GM13977 (cell line): ENCODE data around the gene TLCD3A.

Source experiments
- DNase-seq: peaks from one replicate; pipeline ENCODE4 v3.0.0; 2012; ENCODE audit warnings: low spot score
- in situ Hi-C: fragments of 300-500 bp; cut with MboI; formaldehyde crosslinking; loops from one replicate; pipeline ENCODE4 v1.12.0; 2022; ENCODE audit warnings: low sequenced_read_pairs, low pct_unique_long_range_greater_than_20kb, mixed read lengths, inconsistent platforms; ENCODE audit not compliant: unreplicated experiment
- TF ChIP-seq, protein P1 (sequence below): IDR thresholded peaks from 2 replicates; pipeline ENCODE4 v1.5.1; 2012; ENCODE audit warnings: mild to moderate bottlenecking, control low read depth; ENCODE audit not compliant: insufficient read depth; ENCODE audit errors: extremely low read depth, missing control alignments

The TLCD3A gene

DNA sequence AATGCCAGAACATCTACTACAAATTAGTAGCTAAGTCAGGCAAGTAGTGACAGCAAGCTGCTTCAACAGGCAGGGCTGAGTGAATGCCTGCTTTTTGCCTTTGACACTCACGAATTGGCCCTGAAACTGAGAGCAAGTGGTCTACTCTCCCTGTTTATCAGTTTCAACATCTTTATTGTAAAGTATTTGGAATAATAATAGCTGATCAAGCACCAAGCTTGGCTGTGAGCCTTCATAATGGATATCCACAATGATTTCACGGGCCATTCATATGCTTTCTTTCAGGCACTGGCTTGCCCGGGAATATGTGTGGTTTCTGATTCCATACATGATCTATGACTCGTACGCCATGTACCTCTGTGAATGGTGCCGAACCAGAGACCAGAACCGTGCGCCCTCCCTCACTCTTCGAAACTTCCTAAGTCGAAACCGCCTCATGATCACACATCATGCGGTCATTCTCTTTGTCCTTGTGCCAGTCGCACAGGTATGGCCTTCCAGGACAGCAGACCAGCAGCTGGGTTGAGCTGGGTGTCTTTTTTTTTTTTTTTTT is 5.2 kb downstream of the TLCD3A start:
- DNase-seq, result no peak
- TF ChIP-seq, protein P1, sequence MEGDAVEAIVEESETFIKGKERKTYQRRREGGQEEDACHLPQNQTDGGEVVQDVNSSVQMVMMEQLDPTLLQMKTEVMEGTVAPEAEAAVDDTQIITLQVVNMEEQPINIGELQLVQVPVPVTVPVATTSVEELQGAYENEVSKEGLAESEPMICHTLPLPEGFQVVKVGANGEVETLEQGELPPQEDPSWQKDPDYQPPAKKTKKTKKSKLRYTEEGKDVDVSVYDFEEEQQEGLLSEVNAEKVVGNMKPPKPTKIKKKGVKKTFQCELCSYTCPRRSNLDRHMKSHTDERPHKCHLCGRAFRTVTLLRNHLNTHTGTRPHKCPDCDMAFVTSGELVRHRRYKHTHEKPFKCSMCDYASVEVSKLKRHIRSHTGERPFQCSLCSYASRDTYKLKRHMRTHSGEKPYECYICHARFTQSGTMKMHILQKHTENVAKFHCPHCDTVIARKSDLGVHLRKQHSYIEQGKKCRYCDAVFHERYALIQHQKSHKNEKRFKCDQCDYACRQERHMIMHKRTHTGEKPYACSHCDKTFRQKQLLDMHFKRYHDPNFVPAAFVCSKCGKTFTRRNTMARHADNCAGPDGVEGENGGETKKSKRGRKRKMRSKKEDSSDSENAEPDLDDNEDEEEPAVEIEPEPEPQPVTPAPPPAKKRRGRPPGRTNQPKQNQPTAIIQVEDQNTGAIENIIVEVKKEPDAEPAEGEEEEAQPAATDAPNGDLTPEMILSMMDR, result no peak
- in situ Hi-C loops, result no loop called here

DNA sequence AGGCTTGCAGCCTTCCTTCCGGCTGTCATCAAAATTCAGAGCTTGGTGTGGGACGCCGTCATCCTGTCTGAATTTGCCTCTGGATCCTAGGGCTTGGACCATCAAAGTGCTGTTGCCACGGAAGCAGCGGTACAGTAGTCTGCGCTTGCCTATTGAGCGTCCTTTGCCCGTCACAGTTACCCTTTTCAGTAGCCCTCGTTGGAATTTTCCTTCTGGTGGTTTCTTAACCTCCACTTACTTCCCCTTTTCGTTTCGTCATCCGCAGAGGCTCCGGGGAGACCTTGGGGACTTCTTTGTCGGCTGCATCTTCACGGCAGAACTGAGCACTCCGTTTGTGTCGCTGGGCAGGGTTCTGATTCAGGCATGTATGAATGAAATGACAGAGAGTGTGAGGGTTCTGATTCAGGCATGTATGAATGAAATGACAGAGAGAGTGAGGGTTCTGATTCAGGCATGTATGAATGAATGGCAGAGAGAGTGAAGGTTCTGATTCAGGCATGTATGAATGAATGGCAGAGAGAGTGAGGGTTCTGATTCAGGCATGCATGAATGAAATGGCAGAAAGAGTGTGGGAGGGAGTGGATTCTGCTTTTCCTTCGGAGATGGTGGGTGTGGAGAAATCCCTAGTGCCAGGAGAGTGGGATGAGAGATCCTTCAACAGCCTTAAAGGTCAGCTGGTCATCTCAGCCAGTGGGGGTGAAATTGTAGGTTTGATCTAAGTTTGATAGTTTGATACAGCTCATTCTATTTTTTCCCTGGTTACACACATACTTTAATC is 8.0 kb downstream of the TLCD3A start:
- DNase-seq, result peak; percentile 71
- TF ChIP-seq, protein P1, result no peak
- in situ Hi-C loops, result no loop called here

DNA sequence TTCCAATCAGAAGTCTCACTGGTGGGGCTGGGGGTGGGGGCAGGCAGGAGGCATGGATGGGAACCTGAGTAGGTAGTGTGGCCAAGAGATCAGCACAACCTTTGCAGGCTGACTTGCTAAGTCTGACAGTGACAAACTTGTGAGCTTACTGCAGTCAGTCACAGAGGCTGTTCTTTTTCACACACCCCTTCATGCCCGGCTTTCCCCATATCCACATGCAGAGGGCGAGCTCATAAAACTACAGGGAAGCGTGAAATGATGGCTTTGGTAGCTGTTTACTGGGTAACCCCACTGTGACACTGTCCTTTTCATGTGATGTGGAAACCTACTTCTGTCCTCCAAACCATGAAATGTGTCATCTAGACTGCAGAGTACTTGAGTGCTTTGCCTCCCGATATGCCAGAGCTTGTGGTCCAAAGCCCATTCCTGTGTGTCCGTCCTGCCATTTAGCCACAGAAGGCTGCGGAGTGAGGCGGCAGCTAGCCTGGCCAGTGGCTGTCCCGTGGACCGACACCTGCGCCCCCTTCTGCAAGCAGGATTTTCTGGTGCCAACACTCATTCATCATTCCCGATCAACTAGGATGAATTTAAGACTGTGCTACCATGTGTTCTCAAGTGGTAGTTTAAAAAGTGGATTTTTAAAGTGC is 9.9 kb downstream of the TLCD3A start:
- DNase-seq, result no peak
- TF ChIP-seq, protein P1, result no peak
- in situ Hi-C loops, result no loop called here

DNA sequence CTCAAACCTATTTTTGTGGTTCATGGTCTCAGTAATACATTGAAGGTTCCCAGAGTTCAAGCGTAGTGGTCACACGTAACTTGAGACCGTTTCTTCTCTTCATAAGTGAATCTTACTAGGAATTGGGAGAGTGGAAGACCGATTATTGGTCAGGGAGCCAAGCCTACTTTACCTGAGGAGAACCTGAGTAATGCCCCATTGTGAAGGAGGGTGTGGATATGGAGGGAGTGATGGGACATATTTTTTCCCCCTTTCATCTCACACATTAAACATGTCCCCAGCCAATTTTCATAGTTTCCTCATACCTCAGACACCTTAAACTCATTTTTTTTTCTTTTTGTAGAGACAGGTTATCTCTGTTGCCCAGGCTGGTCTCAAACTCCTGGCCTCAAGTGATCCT is 10.7 kb downstream of the TLCD3A start:
- in situ Hi-C loops, result no loop called here
- TF ChIP-seq, protein P1, result no peak

DNA sequence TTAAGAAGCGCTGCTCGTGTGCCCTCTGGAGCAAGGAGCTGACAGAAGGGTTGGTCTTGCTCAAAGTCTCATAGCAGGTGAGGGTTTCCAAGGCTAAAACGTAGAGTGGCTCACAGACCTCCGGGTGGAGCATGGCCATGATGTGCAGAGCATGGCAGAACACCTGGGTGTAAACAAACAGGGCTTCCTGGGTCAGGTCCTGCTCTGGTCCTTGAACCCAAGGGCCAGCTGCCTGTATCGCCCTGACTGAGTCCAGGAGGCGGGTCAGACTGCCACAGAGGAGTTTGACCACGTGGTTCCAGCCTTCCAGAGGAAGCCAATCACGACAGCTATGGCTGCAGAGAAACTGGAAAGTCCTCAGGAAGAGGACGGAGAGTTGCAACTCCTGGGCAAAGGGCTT is 12.5 kb downstream of the TLCD3A start:
- TF ChIP-seq, protein P1, result no peak

More for the DNA sequence above, 10.7 kb downstream of the TLCD3A start:
- no peak for DNase-seq

DNA sequence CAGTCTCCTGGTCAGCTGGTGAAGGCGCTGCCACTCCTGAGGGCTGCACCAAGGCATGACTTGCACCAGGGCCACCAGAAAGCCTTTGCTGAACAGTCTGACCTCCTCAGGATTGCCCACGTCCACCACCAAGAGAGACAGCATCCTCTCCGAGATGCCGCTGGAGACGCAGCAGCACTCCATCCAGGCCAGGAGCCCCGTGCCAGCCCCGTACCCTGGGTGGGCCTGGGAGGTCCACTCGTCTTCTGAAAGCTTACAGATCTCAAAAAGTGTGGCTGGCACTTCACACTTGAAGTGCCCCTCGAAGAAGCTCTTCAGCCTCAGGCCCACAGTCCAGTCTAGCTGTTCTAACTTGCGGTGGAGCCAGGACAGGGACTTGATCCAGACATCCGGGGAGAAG is 13.0 kb downstream of the TLCD3A start:
- no peak for DNase-seq
- in situ Hi-C loops, result no loop called here
- TF ChIP-seq, protein P1, result no peak

More for the DNA sequence above, 12.5 kb downstream of the TLCD3A start:
- in situ Hi-C loops, result no loop called here
- DNase-seq, result no peak
